IPS-NIHi7 (cell line): ENCODE results near the gene IL17RC.
"Not testable (repeated sequence)": the region's sequence is repeated elsewhere in the genome, so short reads cannot be mapped to it uniquely, and the experiment has no call there.

Experiments used
- DNase-seq: peaks from one replicate; pipeline ENCODE4 v3.0.0; 2012; ENCODE audit warnings: mixed read lengths; ENCODE audit errors: extremely low spot score

The IL17RC gene, protein sequence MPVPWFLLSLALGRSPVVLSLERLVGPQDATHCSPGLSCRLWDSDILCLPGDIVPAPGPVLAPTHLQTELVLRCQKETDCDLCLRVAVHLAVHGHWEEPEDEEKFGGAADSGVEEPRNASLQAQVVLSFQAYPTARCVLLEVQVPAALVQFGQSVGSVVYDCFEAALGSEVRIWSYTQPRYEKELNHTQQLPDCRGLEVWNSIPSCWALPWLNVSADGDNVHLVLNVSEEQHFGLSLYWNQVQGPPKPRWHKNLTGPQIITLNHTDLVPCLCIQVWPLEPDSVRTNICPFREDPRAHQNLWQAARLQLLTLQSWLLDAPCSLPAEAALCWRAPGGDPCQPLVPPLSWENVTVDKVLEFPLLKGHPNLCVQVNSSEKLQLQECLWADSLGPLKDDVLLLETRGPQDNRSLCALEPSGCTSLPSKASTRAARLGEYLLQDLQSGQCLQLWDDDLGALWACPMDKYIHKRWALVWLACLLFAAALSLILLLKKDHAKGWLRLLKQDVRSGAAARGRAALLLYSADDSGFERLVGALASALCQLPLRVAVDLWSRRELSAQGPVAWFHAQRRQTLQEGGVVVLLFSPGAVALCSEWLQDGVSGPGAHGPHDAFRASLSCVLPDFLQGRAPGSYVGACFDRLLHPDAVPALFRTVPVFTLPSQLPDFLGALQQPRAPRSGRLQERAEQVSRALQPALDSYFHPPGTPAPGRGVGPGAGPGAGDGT

DNA sequence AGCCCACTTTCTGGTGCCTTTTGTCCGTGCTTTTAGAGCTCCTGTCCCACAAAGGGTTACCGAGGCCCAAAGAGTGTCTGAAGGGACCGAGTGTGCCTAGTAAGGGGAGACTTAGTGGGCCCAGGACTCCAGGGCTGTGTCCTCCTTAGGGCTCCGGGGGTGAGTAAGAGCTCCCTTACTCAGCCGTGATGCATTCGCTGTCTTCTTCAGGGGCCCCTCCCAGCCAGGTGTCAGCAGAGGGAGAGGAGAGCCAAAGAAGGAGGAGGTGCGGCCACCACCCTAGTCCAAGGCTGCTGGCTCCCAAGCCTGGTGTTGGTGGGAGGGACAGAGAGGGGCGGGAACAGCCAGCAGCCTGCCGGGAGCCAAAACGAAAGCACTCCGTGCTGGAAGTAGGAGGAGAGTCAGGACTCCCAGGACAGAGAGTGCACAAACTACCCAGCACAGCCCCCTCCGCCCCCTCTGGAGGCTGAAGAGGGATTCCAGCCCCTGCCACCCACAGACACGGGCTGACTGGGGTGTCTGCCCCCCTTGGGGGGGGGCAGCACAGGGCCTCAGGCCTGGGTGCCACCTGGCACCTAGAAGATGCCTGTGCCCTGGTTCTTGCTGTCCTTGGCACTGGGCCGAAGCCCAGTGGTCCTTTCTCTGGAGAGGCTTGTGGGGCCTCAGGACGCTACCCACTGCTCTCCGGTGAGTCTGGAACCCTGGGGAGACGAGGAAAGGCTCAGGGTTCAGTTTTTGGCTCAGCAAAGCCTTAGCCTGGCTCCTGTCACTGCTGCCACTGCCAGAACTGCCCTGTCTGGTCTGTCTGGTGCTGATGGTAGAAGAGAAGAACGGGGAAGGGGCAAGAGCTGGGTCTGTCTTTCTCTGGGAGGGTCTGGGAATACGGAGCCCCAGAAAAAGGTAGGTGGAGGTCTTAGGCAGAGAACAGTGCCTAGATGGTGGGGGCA lies at the start of gene IL17RC:
TSS of gene IL17RC (plus strand) at position 365 of the 947 bp plus-strand sequence. CDS start at position 583, 218 bp downstream.
- DNase-seq = peak; percentile 87

DNA sequence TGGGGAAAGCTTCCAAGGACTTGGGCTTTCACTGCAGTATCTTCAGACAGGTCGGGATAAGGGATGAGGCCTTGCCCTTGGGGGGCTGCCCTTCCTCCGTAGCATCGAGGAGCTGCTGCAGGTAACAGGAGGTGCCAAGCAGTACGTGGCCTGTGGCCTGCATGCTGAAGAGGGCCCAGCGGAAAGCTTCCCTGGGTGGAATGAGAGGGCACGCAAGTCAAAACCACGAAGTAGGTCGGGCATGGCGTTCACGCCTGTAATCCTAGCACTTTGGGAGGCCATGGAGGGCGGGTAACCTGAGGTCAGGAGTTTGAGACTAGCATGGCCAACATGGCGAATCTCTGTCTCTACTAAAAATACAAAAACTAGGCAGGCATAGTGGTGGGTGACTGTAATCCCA lies 49.8 kb upstream of the IL17RC start:
- no peak for DNase-seq

DNA sequence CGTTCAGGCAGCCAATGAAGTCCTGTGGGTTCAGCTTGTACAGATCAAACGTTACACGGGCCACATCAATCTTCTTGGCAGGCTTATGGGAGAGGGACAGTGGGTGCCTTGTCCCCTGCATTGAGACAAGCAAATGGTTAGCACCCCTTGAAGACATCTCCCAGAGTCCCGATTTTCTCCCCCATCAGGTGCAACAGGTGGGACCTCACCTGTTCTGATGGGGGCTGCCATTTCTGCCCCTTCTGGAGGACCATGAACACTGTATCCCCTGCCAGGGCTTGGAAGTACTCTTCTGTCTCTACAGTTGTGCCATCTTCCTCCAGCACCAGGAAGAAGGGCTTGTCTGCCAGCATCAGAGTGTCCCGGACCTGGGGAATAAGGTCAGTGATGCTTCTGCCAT lies 46.9 kb upstream of the IL17RC start:
- no peak for DNase-seq

DNA sequence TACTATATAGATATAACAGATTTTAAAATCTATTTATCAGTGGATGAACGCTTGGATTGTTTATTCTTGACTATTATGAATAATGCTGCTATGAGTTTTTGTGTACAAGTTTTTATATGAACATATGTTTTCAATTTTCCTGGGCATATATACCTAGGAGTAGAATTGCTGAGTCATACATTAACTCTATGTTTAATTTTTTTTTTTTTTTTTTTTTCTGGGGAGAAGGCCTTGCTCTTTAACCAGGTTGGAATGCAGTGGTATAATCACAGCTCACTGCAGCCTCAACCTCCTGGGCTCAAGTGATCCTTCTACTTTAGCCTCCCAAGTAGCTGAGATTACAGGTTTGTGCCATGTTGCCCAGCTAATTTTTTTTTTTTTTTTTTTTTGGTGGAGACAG lies 45.9 kb upstream of the IL17RC start:
- DNase-seq = no peak

DNA sequence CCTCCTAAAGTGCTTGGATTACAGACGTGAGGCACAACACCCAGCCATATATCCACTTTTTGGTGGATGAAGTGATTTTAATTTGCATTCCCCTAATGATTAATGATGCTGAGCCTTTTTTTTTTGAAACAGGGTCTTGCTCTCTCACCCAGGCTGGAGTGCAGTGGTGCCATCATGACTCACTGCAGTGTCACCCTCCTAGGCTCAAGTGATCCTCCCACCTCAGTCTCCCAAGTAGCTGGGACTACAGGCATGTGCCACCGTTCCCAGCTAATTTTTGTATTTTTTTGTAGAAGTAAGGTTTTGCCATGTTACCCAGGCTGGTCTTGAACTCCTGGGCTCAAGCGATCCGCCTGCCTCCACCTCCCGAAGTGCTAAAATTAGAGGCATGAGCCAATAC lies 44.8 kb upstream of the IL17RC start:
- not testable (repeated sequence) for DNase-seq

DNA sequence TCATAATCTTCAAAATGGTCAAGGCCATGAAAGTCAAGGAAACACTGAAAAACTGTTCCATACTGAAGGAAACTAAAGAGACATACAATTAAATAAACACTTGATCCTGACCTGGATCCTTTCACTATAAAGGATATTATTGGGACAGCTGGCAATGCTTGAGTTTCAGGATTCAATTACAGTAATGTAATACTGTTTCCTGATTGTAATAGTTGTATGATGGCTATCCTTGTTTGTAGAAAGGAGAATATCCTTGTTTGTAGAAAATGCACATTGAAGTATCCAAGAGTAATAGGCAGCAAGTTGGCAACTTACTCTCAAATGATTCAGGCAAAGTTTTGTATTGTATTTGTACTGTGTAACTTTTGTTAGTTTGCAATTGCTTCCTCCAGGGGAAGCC lies 41.5 kb upstream of the IL17RC start:
- no peak for DNase-seq

DNA sequence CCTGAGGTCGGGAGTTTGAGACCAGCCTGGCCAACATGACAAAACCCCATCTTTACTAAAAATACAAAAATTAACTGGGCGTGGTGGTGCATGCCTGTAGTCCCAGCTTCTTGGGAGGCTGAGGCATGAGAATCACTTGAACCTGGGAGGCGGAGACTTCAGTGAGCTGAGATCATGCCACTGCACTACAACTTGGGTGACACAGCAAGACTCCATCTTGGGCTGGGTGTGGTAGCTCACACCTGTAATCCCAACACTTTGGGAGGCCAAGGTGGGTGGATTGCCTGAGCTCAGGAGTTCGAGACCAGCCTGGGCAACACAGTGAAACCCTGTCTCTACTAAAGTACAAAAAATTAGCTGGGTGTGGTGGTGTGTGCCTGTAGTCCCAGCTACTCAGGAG lies 40.6 kb upstream of the IL17RC start:
- not testable (repeated sequence) for DNase-seq

DNA sequence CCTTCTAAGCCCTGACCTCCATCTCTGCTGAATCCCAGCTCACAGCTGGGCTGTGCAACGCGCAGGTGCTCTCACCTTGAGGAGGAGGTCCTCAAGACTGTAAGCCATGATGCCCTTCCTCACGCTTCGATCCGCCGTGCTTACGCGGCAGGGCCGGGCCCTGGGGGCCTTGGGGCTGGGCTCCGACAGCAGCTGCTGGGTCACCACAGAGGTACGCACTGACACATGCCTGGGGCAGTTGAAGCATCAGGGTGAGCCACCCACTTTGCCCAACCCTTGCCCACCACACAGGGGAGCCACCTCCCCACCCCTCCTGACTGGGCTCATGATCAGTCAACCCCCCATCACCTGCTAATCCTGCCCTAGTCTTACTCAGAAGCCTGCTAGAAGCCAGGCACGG lies 39.9 kb upstream of the IL17RC start:
- no peak for DNase-seq

DNA sequence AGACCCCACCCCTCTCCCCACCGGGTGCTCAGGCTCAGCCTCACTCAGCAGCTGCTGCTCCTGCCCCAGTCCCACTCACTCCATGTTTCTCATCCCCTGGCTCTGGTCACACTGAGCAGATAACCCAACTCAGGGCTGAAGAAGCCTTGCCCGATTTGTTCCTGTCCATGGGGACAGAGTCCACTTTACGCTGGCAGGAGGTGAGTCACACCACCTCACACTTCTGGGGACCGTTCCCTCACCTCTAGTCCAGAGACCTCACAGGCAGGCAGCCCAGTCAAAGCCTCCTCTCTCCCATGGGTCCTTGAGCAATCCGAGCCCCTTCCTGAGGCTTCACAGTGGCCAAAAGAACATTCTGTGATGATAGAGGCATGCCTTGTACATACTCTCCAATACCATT lies 38.2 kb upstream of the IL17RC start:
- DNase-seq = no peak

DNA sequence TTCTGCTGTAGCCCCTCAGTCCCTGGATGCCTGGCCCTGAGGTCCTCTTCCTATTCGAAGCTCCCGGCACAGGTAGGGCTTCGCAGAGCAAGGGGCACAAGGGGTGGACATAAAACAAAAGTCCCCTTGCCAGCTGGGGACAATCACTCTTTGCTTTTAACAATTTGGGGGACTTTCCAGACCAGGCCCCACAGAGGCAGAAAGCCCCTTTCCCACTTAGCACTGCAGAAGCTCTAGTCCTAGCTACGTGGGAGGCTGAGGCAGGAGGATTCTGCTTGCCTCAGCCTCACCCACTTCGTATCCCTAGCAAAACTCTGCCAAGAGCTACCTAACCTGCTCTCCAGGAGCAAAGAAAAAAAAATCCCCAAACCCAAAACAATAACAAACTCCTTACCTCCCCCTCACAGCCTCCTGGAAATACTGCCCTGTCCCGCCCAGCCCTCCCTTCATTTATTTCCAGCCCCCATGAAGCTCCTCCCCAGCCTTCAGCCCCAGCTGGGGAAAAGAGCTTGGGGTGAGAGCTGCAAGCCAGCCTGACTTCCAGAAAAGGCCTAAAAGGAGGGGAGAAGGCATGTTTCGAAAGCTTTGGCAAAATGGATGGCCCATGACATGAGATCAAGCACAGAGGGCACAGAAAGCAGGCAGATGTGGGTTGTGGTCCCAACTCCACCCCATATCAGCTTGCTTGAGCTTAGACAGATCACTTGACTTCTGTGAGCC lies 36.9 kb upstream of the IL17RC start, which contains the start of gene CIDEC:
TSS of gene CIDEC (minus strand) at position 424 of the 720 bp plus-strand sequence. CDS start 1,767 bp downstream, outside the sequence.
- no peak for DNase-seq

DNA sequence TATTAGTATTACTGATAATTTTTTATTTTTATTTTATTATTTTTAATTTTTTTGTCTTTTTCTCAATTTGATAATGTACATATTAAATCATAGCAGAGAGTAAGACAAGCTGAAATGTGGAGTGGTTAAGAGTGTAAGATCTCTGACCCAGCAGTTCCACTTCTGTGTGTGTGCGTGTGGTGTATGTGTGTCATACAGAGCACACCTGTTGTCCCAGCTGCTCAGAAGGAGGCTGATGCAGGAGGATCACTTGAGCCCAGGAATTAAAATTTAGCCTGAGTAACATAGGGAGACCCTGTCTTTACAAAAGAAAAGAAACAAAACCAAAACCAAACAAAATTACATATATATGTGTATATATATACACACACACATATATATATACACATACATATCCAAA lies 35.5 kb upstream of the IL17RC start:
- DNase-seq = no peak

DNA sequence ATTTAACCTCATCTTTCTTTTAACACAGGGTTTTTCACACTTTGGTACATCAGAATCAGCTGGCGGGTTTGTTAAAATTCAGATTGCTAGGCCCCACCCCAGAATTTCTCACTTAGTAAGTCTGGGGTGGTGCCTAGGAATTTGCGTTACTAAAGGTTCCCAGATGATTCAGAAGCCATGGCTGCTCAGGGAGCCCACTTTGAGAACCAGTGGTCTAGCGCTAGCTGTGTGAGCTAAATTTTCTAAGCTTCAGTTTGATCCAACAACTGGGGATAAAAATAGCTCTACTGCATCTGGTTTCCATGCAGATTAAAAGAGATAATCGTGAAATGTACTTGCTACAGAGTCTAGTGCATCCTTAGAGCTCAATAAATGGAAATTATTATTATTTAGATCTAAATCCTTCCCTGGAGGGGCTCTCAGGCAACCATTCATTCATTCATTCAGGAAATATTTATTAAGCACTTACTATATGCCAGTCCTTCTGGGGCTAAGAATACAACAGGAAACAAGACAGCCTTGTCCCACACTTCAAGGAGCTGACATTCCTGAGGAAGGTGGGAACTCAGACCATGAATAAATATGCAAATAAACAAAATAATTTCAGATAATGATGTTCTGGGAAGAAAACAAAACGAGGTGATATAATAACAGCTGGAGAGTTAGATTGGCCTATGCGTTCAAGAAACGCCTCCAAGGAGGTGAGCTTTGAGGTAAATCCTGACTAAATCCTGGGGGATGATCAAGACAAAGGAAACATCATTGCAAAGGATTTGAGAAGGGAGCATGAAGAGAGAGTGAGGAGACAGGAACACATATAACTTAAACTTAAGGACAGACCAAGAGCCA lies 33.0 kb upstream of the IL17RC start:
- DNase-seq = no peak

DNA sequence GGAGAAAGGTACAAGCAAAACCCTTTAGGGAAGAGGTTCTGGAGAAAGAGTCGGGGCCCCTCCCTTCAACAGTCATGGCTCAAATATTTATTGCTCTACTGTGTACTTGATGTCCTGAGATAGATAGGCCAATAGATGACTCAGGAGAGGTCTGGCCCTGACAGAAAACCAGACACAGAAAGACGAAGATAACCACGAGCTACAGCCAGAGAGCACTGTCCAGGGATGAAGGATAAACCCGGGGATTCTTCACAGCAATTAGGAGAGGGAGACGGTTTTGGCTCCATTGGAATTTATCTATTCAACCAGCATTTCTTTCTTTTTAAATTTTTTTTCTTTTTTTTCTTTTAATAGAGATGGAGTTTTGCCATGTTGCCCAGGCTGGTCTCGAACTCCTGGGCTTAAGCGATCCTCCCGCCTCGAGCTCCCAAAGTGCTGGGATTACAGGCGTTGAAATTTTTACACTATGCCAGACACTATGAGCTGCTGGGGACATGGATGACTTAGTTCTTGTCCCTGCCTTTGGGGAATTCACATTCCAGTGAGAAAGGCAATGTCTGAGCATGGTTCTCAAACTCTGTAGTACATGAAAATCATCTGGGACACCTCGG lies 32.2 kb upstream of the IL17RC start:
- DNase-seq = no peak

DNA sequence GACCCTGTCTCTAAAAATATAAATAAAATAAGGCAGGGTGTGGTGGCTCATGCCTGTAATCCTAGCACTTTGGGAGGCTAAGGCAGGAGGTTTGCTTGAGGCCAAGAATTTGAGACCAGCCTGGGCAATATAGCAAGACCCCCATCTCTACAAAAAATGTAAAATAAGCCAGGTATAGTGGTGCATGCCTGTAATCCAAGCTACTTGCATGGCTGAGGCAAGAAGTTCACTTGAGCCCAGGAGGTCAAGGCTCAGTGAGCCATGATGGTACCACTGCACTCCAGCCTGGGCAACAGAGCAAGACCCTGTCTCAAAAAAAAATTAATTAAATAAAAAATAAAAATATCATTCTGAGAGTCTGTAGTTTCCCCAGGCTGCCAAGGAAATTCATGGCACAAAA lies 30.6 kb upstream of the IL17RC start:
- no peak for DNase-seq

DNA sequence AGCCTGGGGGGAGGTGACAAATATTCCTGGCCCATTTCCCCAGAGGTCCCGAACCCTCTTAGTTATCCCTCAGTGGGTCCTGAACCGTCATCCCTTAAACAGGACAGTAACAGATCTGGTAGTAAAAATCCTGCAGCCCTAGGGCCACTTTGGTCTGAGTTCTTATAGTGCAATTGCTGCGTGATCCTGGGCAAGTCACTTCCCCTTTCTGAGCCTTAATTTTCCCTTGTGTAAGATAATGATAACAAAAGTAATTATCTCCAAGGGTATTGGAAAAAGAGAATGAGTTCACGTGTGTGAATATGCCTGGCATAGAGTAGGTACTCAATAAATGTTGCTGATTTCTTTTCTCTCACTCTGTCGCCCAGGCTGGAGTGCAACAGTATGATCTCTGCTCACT lies 29.4 kb upstream of the IL17RC start:
- no peak for DNase-seq

DNA sequence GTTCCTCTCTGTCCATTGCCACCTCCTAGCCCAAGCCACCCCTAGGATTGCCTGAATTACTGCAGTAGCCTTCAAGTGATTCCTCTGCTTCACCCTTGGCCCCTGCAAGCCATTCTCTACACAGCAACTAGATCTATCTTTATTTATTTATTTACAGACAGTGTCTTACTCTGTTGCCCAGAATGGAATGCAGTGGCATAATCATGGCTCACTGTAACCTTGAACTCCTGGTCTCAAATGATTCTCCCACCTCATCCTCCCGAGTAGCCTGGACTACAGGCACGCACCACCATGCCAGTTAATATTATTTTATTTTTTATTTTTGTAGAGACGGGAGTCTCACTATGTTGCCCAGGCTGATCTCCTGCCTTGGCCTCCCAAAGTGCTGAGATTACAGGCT lies 28.4 kb upstream of the IL17RC start:
- no peak for DNase-seq

DNA sequence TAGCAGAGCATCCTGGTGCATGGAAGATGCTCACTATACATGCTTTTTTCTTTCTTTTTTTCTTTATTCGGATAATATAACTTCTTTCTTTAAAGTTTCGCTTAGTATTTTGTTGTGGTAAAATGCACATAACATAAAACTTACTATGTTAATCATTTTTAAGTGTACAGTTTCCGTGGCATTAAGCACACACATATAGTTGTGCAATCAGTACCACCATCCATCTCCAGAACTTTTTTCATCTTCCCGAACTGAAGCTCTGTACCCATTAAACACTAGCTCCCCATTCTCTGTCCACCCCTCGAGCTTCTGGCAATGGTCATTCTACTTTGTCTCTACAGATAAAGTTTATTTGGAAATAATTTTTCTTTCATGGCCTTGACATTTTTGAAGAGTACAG lies 27.5 kb upstream of the IL17RC start:
- no peak for DNase-seq

DNA sequence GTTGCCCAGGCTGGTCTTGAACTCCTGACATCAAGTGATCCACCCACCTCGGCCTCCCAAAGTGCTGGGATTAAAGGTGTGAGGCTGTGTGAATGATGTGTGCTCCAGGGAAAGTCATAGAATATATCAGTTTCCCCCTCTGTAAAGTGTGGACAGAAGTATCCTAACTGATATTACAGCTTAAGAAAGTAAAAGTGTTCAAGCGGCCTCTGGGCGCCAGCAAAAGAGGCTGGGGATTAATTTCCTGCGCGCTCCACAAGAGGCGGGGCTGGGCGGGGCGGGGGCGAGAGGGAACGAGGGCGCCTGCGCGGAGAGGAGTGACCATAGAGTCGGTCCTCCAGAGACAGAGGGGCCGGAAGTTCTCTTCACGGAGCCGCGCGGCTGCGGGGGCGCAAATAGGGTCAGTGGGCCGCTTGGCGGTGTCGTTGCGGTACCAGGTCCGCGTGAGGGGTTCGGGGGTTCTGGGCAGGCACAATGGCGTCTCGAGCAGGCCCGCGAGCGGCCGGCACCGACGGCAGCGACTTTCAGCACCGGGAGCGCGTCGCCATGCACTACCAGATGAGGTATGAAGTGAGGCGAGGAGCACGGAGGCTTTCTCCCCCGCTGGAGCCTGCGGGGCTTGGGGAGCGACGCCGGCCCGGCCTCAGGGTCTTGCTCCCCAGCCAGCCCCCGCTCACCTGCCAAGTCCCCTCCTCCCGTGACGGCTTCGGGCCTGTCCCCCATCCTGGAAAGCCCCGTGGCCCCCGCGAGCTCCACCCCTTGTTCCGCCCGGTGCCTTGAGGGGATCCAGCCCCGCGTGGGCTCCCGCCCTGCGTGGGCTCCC lies 26.4 kb upstream of the IL17RC start, which contains the start of gene JAGN1:
TSS of gene JAGN1 (plus strand) at position 362 of the 823 bp plus-strand sequence. CDS start at position 475, 113 bp downstream.
- DNase-seq = peak; percentile 97

DNA sequence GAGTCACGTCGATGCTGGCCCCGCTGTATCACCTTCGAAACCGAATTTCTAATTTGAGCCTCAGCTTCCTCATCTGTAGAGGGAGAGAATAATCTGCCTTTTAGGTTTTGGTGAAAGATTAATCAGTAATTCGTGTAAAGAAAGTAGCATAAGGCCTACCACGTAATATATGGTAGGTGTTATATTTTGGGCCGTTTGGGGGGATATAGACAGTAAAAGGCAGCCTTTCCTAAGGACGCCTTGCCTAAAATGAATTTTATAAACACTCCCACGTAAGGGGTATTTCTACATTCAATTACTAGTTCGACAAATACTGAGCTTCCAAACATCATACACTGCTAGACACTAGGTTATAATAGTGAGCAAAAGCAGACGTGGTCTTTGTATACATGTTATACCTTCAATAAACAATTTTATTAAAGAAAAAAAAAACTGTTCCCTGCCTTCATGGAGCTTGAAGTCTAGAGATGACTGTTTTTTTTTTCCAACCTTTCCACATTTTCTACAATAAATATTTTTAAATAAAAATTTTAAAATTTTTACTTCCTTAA lies 25.8 kb upstream of the IL17RC start:
- no peak for DNase-seq
